Measurements from ENCODE around the gene TSC1.
A peak's percentile ranks its signal among the peaks of the same experiment; 100 is the strongest.

TSC1 gene

GRCh38 chr9:132944294-132945185 is at the start of gene TSC1:
TSC1 (minus strand) TSS chr9:132944616; CDS start chr9:132928872, 15,744 bp downstream.
- peak; percentile 81 for DNase-seq

GRCh38 chr9:132993511-132993939 is 49.1 kb upstream of the TSC1 start:
- no peak for DNase-seq

GRCh38 chr9:132991351-132992300 is 47.2 kb upstream of the TSC1 start:
- DNase-seq = no peak

GRCh38 chr9:132990781-132991180 is 46.4 kb upstream of the TSC1 start:
- peak; percentile 34 for DNase-seq

- DNase-seq = peak; percentile 34
These were observed 45.7 kb upstream of the TSC1 start for GRCh38 chr9:132989998-132990557.

GRCh38 chr9:132989414-132989996 is 45.1 kb upstream of the TSC1 start:
- no peak for DNase-seq

- no peak for DNase-seq
These were observed 44.5 kb upstream of the TSC1 start for GRCh38 chr9:132989014-132989310.

GRCh38 chr9:132988244-132989013 is 44.0 kb upstream of the TSC1 start:
- DNase-seq = no peak

GRCh38 chr9:132986640-132987620 is 42.5 kb upstream of the TSC1 start:
- no peak for DNase-seq

- DNase-seq = no peak
These were observed 41.7 kb upstream of the TSC1 start for GRCh38 chr9:132986114-132986513.

- DNase-seq = no peak
These were observed 41.1 kb upstream of the TSC1 start for GRCh38 chr9:132985489-132985888.

- DNase-seq = no peak
These were observed 40.6 kb upstream of the TSC1 start for GRCh38 chr9:132985071-132985350.

- no peak for DNase-seq
These were observed 40.0 kb upstream of the TSC1 start for GRCh38 chr9:132984202-132985070.

GRCh38 chr9:132983491-132984201 is 39.2 kb upstream of the TSC1 start:
- no peak for DNase-seq

GRCh38 chr9:132982458-132982857 is 38.0 kb upstream of the TSC1 start:
- no peak for DNase-seq

GRCh38 chr9:132980157-132980556 is 35.7 kb upstream of the TSC1 start:
- no peak for DNase-seq

GRCh38 chr9:132978451-132979131 is 34.2 kb upstream of the TSC1 start, which contains the start of gene GFI1B:
GFI1B (plus strand) TSS chr9:132978694; CDS start chr9:132986679, 7,985 bp downstream.
- no peak for DNase-seq

GRCh38 chr9:132978112-132978450 is 33.7 kb upstream of the TSC1 start:
- no peak for DNase-seq

- DNase-seq = no peak
These were observed 32.2 kb upstream of the TSC1 start for GRCh38 chr9:132976571-132976970.

All from DMS153 (cell line).